Esophagus mucosa (tissue), 1 donor: ENCODE results near the gene TMC4. TPM values are rescaled to one million over a fixed set of nuclear protein-coding genes. Genes with fewer than 3 reads are reported as not detected.
A peak's percentile ranks its signal among the peaks of the same experiment; 100 is the strongest.
"Not testable (repeated sequence)": the region's sequence is repeated elsewhere in the genome, so short reads cannot be mapped to it uniquely, and the experiment has no call there.

Experiments
- ATAC-seq: fragments of 200-7000 bp; cut with Tn5 transposase; one replicate; pipeline ENCODE4 v1.9.1; 2020
- total RNA-seq: library from RNA; stranded (reverse); gene quantifications from one replicate; pipeline ENCODE4 v1.2.4, GENCODE V29; 2023
- donor health status: DM: yes; HTN: yes; CAD: no.

The TMC4 gene, protein sequence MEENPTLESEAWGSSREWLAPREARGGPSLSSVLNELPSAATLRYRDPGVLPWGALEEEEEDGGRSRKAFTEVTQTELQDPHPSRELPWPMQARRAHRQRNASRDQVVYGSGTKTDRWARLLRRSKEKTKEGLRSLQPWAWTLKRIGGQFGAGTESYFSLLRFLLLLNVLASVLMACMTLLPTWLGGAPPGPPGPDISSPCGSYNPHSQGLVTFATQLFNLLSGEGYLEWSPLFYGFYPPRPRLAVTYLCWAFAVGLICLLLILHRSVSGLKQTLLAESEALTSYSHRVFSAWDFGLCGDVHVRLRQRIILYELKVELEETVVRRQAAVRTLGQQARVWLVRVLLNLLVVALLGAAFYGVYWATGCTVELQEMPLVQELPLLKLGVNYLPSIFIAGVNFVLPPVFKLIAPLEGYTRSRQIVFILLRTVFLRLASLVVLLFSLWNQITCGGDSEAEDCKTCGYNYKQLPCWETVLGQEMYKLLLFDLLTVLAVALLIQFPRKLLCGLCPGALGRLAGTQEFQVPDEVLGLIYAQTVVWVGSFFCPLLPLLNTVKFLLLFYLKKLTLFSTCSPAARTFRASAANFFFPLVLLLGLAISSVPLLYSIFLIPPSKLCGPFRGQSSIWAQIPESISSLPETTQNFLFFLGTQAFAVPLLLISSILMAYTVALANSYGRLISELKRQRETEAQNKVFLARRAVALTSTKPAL
- 36.5 TPM for total RNA-seq

DNA sequence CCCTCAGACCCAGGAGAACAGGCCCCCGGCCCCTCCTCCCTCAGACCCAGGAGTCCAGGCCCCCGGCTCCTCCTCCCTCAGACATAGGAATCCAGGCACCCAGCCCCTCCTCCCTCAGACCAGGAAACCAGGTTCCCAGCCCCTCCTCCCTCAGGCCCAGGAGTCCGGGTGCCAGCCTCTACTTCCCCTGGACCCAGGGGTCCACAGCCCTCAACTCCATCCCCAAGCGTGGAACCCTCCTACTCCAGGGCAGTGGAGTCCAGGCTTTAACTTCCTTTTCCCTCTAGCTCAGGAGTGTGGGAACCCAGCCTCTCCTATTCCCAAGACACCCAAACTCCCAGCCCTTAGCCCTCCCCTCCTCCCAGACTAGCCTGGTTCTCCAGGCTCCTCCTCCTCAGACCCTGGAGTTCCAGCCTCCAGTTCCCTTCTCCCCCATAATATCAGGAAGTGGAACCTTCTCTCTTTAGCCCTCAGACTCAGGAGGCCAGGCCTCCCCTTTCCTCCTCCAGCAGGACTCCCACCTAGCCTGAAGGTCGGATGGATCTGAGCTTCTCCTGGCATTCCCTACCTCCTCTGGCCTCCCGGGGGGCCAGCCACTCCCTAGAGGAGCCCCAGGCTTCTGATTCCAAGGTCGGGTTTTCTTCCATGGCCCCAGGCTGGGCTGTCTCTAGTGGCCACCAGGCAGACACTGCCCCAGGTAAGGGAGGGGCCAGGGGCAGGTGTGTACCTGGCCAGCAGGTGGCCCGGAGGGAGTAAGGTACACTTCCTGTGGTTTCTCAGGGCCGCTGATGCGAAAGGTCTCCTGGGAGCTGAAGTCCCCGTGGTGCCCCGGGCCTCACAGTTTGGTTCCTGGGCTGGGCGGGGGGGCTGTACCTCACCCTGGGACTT, at the start of gene TMC4:
TMC4 (minus strand) TSS at position 690 of the 888 bp plus-strand sequence; CDS start at position 647, 43 bp downstream.
- peak; percentile 91 for ATAC-seq

DNA sequence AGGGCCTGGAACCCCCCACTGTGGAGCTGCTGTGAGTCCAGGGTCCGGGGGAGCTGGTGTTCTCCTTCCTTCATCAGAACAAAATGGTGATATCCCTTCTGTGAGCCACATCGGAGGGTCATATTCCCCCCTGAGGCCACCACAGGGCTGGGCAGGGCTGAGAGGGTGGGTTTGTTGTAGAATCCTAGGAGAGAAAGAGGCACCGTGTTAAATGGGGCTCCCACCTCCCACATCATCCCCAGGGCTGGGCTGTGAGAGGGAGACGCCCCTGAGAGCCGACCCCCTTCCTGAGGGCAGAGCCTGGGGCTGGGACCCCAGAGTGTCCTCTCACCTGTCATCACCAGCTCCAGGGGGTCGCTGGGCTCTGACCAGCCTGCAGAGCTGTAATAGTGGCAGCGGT, 49.0 kb upstream of the TMC4 start:
- not testable (repeated sequence) for ATAC-seq

DNA sequence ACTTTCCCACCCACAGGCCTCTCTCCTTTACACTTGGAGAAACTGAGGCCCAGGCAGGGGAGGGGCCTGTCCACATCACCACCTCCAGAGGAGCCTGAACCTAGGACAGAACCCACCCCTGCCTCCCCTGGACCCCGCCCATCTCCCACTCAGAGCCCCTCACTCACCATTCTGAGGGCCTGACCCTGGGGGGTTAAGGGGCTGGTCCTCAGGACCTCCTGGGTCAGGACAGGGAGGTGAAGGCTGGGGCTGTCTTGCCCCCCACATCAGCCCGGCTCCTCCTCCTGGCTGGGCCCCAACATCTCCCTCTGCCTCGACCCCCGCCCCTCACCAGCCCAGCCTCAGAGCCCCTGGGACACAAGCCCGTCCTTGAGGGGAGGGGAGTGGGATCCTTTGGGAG, 46.7 kb upstream of the TMC4 start:
- peak; percentile 15 for ATAC-seq

DNA sequence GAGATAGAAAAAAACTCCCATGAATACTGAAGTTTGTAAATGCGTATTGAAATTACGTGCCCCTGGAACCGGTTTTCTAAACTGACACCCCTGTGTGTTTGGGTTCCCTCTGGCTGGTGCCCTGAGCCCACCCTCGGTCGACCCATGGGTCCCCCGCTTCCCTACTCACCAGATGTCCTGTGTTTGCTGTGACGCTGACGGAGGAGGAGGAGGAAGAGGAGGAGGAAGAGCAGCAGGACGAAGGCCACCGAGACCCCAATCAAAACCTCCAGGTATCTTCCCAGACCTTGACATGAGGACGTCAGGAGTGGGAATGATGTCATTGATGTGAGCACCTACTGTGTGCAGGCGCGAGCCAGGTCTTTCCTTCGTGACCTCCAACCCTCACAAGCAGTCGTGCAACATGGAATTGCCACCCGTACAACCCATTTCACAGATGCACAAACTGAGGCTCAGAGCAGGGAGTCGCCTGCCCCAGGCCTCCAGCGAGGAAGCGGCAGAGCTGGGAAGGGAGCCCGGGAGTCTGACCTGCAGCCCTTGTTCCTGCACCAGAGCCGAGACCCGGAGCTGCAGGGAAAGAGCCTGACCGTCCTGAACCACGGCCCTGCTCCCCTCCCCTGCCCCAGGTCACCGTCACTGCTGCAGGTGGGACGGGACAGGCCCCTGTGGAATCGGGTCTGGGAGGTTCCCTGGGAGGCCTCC, 46.2 kb upstream of the TMC4 start:
- no peak for ATAC-seq

DNA sequence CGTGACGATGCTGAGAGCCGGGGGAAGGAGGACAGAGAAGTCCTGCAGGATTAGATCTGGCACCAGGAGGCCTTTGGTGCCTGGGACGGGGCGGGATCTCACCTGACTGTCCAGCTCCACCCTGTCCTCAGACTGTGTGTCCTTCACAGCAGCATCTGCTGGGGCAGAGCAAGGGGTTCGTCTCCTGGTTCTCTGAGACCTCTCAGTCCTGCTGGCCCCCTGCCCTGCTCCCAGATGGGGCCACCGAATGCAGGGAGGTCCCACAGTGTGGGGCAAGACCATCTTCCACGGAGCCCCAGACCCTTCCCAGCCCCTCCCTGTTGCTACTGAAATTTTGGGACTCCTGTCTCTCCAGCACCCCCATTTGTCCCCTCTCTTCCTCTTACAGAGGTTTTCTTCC, 45.3 kb upstream of the TMC4 start:
- no peak for ATAC-seq

DNA sequence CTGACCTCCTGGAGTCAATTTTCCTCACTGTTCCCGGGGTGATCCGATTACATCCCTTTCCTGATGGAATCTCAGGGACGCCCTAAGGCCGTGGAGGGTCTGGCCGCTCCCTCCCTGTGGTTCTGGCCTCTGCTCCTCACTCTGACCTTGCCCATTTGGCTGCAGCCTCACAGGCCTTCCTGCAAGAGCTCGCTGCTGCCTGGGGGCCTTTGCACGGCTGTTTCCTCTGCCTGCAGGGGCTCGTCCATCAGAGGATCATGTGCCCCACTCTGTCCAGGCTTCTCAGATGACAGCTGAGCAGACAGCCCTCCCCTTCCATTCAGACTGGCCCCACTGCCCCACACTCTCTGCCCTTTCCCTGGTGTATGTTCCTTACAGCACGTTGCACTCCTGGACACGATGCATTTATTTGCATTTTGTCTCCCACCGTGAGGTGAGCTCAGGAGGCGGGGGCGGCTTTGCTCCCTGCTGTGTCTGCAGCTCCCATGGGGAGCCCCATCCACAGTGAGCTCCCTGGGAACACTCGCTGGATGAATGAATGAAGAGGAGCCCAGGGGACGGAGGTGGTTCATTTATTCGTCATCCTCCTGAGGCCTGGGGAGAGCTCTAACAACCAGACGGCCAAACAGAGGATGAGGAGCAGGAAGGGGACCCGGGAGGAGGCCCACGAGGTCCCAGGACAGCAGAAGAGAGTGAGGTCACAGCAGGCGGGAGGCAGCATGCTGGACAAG, 44.7 kb upstream of the TMC4 start:
- ATAC-seq, result not testable (repeated sequence)

DNA sequence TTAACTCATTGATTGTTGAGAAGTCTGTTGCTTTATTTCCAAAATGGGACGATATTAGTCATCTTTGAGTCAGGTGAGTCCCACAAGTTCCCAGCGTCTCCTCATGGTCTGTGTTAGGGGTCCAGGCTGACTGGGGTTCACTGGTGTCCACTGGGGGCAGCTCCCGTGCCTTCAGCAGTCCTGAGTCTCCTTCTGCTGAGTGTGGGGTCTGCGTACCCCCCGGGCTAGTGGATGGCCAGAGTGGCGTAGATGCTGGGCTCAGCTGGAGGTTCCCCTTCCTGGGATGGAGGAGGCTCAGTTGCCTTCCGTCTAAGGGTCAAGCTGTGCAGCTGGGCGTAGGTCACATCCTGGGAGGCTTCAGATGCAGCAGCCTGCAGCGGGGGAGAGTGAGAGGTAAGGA, 43.9 kb upstream of the TMC4 start:
- no peak for ATAC-seq

DNA sequence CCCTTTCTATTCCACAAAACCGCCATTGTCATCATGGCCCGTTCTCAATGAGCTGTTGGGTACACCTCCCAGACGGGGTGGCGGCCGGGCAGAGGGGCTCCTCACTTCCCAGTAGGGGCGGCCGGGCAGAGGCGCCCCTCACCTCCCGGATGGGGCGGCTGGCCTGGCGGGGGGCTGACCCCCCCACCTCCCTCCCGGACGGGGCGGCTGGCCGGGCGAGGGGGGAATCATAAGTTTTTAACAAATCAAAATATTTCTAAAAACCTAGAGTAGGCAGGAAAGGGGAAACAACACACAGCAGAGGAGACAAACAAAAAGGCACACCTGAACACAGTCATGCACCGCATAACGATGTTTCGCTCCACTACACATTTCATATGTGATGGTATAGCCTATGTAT, 41.8 kb upstream of the TMC4 start:
- not testable (repeated sequence) for ATAC-seq

DNA sequence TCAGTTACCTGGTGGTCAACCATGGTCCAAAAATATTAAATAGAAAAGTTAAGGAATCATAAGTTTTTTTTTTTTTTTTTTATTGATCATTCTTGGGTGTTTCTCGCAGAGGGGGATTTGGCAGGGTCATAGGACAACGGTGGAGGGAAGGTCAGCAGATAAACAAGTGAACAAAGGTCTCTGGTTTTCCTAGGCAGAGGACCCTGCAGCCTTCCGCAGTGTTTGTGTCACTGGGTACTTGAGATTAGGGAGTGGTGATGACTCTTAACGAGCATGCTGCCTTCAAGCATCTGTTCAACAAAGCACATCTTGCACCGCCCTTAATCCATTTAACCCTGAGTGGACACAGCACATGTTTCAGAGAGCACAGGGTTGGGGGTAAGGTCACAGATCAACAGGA, 41.3 kb upstream of the TMC4 start:
- not testable (repeated sequence) for ATAC-seq

DNA sequence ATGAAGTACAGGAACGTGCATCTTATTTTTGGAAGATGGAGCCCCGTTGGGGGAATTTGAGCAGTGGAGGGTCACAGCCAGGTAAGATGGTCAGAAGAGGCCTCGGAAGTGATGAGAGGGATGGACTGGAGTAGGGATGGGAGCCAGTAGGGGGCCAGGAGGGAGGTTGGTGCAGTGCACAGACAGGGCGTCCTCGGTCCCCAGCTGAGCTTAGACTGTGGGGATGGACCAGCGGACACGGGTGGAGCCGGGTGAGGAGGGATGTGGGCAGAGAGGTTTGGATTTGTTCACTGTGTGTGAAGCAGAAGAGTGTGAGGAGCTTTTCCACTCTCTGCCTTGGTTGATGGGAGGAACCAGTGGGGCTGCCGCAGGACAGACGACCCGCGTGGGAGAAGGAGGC, 38.3 kb upstream of the TMC4 start:
- peak; percentile 4 for ATAC-seq

DNA sequence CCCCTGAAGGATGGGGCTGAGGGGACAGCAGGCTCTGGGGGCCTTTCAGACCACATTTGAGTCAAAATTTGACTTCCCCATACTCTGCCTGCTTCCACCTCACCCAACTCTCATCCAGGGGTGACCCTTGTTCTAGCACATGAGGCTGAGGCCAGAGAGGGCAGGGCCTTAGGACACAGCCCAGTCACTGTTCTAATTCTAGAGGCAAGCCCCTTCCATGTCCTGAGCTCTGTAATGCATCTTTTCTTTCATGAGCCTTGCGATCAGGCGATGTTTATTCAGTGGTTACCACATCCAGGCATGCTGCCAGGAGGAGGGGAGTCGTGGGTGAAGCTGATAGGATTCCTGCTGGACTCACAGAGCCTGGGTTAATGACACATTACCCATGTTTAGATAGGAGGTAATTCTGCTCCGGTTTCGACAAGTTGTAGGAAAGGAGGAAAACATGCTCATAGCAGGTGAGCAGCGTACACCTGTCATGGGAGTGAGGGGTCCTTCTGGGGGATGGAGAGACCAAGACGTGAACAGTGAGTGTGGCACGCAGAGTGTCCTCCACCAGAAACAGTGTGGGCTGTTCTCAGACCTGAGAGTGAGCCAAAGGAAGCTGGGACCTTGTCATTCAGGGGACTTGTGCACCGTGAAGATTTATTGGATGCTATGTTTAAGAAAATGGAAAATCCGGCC, 37.0 kb upstream of the TMC4 start:
- ATAC-seq, result peak; percentile 67

DNA sequence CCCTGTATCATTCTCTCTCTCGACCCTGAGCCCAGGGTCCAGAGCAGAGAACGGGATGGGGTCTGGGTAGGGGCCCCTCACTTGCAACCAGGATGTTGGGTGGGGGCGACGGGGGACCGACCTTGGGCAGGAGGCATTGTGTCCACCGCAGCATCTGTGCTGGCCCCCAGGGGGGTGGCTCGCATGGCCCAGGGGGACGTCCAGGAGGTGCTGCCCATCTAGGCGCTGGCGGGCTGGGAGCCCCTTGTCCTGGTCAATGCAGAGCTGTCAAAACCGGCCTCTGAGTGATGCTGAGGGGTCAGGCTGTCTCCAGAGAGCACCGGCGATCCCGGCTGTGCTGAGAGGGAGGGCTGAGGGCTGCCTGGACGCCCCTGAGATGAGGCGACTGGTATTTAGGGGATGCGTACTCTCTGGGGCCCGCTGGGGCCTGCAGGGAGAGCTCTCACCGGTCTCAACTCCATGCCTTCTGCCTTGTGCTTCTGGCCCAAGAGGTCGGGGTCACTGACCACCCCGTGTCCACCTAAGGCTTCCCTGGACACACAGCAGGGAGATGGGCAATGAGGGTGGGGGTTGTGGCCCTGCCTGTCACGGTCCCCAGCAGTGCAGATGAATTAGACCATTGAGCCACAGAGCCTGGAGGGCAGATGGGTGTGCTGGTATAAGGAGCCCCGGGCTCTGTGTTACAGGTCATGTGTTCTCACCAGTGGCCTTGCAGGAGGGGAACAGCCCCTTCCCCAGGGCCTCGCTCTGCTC, 36.3 kb upstream of the TMC4 start:
- peak; percentile 25 for ATAC-seq

DNA sequence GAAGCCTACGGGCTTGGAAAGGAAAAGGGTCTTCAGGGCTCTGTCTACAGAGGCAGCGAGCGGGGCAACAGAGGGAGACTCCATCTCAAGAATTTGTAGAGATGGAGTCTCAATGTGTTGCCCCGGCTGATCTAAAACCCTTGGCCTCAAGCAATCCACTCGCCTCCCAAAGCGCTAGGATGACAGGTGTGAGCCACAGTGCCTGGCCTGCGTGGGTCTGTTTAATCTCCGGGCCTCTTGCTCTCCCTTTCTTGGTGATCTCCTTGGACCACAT, 35.8 kb upstream of the TMC4 start:
- no peak for ATAC-seq

DNA sequence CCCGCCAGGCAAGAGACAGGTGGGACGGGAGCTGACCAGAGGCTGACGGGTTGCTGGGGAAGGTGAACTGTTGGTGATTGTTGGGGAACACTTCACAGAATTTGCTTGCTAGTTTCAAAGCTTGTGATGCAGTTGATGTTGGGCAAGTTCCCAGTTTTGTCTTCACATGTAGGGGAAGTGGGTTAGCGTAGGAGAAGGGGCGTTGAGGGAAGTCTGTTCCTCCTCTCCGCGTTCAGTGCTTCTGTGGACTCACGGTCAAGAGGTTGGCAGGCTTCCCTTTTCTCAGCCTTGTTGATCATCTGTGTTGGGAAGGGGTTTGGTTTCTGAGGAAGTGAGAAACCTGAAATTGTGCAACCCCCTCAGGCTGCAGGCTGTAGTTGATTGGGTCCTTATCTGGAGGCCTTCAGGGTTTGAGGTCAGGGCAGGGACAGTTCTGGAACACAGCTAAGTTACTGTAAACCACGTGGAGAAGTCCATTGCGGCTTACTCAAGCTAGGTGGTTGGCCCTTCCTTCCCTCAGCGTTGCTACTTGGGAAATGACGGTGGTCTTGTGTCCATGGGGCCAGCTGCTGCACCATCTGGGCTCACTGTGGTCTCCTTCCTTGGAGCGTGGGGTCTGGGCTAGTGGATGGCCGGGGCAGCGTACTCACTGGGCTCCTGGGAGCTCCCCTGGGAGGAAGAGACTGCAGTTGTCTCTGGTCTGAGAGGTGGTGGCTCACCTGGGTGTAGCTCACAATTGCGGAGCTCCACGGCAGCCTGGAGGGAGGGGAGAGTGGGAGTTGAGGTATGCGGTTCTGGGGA, 35.2 kb upstream of the TMC4 start:
- ATAC-seq, result peak; percentile 5

DNA sequence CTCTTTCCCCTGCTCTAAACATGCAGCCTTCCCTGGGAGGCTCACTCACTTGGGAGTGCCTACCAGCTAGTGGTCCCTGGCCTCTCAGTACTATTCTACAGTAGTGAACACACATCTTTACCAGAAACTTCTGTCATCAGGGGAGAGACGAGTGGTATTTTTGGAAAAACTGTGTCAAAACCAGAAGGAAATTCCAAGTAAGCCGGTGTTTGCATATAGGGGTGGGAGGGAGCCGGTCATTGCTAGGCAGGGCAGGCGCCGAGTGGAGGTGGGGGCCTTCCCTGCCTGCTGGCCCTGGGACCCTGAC, 34.7 kb upstream of the TMC4 start:
- no peak for ATAC-seq

DNA sequence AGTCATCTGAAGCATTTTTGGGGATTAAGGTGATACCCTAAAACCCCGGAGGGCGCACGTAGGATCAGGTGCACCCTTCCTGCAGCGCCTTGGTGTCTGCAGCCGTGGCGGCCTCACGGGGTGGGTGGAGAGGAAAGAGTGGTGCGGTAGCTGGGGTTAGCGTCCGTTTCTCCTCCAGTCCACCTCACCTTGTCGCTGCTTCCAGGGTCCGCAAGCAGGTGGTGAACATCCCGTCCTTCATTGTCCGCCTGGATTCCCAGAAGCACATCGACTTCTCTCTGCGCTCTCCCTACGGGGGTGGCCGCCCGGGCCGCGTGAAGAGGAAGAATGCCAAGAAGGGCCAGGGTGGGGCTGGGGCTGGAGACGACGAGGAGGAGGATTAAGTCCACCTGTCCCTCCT, 34.2 kb upstream of the TMC4 start:
- ATAC-seq, result not testable (repeated sequence)

DNA sequence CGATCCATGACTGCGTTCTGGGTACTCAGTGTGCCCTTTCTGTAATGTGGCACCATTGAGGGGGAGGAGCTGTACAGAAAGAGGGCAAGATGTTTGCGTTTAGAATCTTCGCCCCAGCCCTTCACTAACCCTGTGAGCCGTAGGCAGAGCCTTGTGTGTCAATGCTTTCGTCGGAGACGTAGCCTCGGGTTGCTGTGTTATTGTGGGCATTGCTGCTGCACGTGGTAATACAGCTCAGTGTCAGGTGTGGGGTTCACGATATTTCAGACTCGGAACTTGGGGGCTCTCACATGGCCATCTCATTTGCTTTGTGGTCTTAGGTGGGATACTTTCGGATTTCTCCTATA, 33.8 kb upstream of the TMC4 start:
- no peak for ATAC-seq

DNA sequence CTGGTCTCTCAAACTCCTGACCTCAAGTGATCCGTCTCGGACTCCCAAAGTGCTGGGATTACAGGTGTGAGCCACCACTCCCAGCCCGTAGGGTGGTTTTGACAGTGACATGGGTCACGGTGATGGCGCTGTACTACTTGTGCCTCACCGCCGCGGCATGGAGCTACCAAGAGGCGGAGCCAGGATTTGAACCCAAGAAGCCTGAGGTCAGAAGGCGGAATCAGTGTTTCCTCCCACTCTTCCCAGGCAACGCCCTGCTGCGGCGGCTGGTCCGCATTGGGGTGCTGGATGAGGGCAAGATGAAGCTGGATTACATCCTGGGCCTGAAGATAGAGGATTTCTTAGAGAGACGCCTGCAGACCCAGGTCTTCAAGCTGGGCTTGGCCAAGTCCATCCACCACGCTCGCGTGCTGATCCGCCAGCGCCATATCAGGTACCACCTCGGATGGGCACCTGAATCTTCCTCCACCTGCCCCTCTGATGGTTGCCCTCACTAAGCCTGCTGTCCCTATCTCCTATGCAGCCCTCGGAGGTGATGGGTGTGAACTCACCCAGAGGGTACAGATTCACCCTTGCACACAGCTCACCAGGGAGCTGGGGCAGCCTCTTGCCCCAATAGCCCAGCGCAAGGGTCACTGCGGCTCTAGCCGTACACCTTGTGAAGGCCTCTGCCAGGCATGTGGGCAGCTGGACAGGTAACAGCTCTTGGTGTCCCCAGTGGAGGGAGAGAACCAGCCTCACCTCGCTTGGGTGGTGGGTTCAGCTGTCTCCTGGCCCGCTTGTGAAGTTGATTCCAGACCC, 33.3 kb upstream of the TMC4 start:
- ATAC-seq, result no peak
